ENCODE data around the gene SUSD3. TPM values are rescaled to one million over a fixed set of nuclear protein-coding genes. Genes with fewer than 3 reads are reported as not detected.
A peak's percentile ranks its signal among the peaks of the same experiment; 100 is the strongest.
"Not testable (repeated sequence)": the region's sequence is repeated elsewhere in the genome, so short reads cannot be mapped to it uniquely, and the experiment has no call there.

The SUSD3 gene
- polyA plus RNA-seq (2012; ENCODE audit: low read depth, missing spikeins) = 15.6 TPM

DNA sequence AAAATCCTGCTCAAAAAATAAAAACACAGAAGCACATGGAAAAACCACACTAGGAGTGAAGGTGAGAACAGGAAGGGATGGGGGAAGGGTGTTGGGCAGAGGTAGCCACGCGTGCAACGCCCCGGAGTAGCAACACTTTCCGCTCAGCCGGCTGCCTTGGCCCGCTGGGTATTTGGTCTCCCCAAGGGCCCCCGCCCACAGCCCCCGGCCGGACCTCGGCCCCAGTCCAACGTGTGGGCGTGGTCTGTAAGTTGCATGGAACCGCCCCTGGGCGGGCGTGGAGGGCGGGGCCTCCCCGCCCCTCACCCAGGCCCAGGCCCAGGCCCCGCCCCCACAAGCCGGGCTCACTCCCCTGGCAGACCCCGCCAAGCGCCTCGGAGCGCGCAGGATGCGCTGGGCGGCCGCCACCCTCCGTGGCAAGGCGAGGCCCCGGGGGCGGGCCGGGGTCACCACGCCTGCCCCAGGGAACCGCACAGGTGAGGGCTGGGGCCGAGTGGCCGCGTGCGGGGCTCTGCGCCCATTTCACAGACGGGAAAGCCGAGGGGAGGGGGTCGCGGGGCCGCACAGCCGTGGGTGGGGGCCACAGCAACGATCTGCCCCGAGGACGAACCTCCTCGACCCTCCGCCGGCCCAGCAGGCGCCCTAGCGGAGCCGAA, at the start of gene SUSD3:
Gene SUSD3 (plus strand): TSS at position 347 of the 656 bp plus-strand sequence. CDS start 42 bp downstream, at position 389.
- TF ChIP-seq TAF1 (IDR thresholded peaks at IDR 0.05; ENCODE audit: low read depth, low read length) (no peak), POLR2AphosphoS5 (IDR thresholded peaks at IDR 0.05; ENCODE audit: low read depth, low read length) (no peak), PAX5 (IDR thresholded peaks at IDR 0.05; ENCODE audit: insufficient read depth, low read length, severe bottlenecking) (no peak), POU2F2 (IDR thresholded peaks at IDR 0.05; ENCODE audit: low read depth, low read length) (no peak), SPI1 (IDR thresholded peaks at IDR 0.05; ENCODE audit: low read depth, low read length) (no peak), POLR2A (IDR thresholded peaks at IDR 0.05; ENCODE audit: low read depth, low read length) (no peak)
- peak; percentile 97 for FAIRE-seq
- DNase-seq (ENCODE audit: insufficient read length, low spot score) = peak; percentile 77

DNA sequence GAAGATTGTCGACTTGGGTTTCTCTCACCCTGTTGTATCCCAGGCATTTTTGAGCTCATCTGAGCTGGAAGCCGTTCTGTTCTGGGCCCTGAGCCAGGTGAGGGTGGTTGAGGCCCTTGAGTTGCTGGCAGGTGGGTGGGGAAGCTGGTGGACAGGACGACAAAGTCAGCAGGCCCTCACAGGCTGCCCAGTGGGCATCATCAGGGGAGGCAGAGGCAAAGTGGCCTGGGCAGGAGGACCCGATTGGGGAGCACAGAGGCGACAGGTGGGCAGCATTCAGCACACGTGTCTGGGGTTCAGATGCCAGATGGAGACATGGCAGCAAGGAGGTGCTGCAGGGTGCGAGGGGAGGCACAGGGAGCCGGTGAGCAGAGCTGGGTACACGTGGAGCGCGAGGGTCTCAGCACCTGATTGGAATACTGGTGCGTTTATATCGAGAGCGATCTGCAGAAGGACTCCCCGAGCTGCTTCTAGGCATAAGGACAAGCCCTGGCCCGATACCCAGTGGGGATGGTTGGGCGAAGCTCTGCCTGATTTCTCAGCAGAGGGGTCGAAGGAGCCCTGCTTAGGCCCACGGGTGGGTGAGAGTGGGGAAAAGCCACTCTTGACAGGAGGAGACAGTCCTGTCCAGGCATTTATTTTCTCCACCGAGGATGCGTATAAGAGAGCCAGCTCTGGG, 49.0 kb upstream of the SUSD3 start:
- FAIRE-seq = no peak
- no peak for DNase-seq (ENCODE audit: insufficient read length, low spot score)

DNA sequence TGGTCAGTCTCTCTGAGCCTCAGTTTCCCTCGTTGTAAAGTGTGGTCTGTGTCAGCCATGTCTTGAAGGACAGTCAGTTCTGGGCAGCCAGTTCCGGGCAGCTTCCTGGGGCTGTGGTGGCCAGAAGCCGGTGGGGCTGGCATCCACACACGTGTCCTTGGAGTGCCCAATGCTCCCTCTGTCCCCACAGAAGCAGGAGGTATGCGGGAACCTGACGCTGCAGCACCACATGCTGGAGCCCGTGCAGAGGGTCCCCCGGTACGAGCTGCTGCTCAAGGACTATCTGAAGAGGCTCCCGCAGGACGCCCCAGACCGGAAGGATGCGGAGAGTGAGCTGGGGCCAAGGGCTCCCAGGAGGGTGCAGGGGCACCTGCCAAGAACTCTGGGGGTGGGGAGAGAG, 48.4 kb upstream of the SUSD3 start:
- FAIRE-seq (no peak), DNase-seq (ENCODE audit: insufficient read length, low spot score) (no peak)
- TF ChIP-seq POLR2A (IDR thresholded peaks at IDR 0.05; ENCODE audit: low read depth, low read length) (no peak), PAX5 (IDR thresholded peaks at IDR 0.05; ENCODE audit: insufficient read depth, low read length, severe bottlenecking) (no peak), SPI1 (IDR thresholded peaks at IDR 0.05; ENCODE audit: low read depth, low read length) (no peak), POU2F2 (IDR thresholded peaks at IDR 0.05; ENCODE audit: low read depth, low read length) (no peak), TAF1 (IDR thresholded peaks at IDR 0.05; ENCODE audit: low read depth, low read length) (no peak), POLR2AphosphoS5 (IDR thresholded peaks at IDR 0.05; ENCODE audit: low read depth, low read length) (no peak)

More for the DNA sequence above, 49.0 kb upstream of the SUSD3 start:
- TF ChIP-seq PAX5 (IDR thresholded peaks at IDR 0.05; ENCODE audit: insufficient read depth, low read length, severe bottlenecking) (no peak), SPI1 (IDR thresholded peaks at IDR 0.05; ENCODE audit: low read depth, low read length) (no peak), TAF1 (IDR thresholded peaks at IDR 0.05; ENCODE audit: low read depth, low read length) (no peak)

DNA sequence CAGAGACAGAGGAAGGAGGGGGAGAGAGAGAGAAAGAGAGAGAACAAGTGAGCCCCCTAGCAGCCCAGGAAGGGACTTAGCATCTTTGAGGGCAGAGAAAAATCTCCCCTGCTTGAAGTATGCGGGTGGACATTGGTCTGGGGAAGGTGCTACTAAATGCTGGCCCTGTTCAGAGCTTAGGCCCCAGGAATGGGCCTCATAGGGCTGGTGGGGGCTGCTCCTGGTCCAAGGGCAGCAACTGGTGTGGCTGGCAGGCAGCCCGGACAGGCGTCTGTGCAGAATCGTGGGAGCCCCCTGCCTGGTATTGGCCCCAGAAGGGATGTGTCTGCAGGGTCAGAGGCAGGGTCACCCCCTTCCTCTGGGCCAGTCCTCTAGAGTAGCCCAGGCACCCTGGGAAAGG, 47.8 kb upstream of the SUSD3 start:
- FAIRE-seq = no peak
- TF ChIP-seq SPI1 (IDR thresholded peaks at IDR 0.05; ENCODE audit: low read depth, low read length) (no peak), PAX5 (IDR thresholded peaks at IDR 0.05; ENCODE audit: insufficient read depth, low read length, severe bottlenecking) (no peak), TAF1 (IDR thresholded peaks at IDR 0.05; ENCODE audit: low read depth, low read length) (no peak), POLR2A (IDR thresholded peaks at IDR 0.05; ENCODE audit: low read depth, low read length) (no peak), POU2F2 (IDR thresholded peaks at IDR 0.05; ENCODE audit: low read depth, low read length) (no peak), POLR2AphosphoS5 (IDR thresholded peaks at IDR 0.05; ENCODE audit: low read depth, low read length) (no peak)
- no peak for DNase-seq (ENCODE audit: insufficient read length, low spot score)

DNA sequence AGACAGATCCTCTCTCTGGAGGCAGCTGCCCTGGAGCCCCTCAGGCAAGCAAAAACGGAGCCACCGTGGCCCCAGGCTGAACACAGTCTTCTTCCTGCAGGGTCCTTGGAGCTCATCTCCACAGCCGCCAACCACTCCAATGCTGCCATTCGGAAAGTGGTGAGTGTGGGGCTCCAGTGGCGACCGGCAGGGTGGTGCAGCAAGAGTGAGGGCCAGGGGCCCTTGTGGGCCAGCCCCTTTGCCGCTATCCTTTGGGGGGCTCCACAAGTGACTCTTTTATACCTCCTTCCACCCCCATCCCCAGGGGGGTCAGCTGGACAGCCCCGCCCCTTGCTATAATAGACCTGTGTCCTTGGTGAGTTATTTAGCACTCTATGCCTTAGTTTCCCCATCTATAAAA, 47.4 kb upstream of the SUSD3 start:
- DNase-seq (ENCODE audit: insufficient read length, low spot score) = no peak
- no peak for FAIRE-seq
- no peak for TF ChIP-seq POU2F2 (IDR thresholded peaks at IDR 0.05; ENCODE audit: low read depth, low read length)
- no peak for TF ChIP-seq TAF1 (IDR thresholded peaks at IDR 0.05; ENCODE audit: low read depth, low read length)
- TF ChIP-seq POLR2AphosphoS5 (IDR thresholded peaks at IDR 0.05; ENCODE audit: low read depth, low read length) = no peak
- TF ChIP-seq POLR2A (IDR thresholded peaks at IDR 0.05; ENCODE audit: low read depth, low read length) = no peak
- no peak for TF ChIP-seq SPI1 (IDR thresholded peaks at IDR 0.05; ENCODE audit: low read depth, low read length)
- TF ChIP-seq PAX5 (IDR thresholded peaks at IDR 0.05; ENCODE audit: insufficient read depth, low read length, severe bottlenecking) = no peak

DNA sequence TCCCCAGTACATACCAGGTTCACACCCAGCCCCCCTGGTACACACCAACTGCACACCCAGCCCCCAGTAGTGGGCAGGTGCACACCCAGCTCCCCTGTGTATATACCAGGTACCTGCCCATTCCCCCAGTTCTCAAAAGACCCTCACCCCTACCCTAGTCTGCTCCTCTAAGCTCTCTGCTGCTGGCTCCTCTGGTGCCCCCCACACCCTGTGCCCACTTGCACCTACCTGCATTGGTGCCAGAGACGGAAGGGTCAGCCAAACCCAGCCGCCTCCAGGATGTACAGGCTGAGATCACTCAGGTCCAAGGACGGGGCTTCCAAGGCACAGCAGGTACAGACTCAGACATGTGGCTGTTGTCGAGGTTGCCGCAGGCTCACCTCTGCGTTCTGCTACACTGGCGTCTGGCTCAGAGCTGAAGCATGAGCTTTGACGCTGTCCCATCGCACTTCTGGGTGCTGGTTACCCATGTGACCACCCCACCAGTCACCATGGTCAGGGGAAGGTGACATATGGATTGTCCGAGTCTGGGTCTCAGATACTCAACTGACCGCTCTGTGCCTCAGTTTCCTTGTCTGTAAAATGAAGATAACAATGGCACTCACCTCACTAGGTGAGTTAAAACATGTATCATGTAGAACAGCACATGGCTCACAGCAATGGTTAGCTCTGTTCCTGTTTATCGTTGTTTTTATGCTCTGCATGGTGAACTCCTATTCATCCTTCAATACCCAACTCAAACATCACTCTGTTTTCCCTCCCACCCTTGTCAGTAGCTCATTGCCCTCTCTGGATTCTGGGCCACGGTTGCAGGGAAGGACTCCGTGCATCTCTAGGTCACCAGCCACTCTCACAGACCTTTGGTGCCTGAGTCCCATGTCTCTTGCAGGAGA, 45.3 kb upstream of the SUSD3 start:
- TF ChIP-seq PAX5 (IDR thresholded peaks at IDR 0.05; ENCODE audit: insufficient read depth, low read length, severe bottlenecking) (no peak), SPI1 (IDR thresholded peaks at IDR 0.05; ENCODE audit: low read depth, low read length) (no peak), POU2F2 (IDR thresholded peaks at IDR 0.05; ENCODE audit: low read depth, low read length) (no peak), TAF1 (IDR thresholded peaks at IDR 0.05; ENCODE audit: low read depth, low read length) (no peak), POLR2AphosphoS5 (IDR thresholded peaks at IDR 0.05; ENCODE audit: low read depth, low read length) (no peak), POLR2A (IDR thresholded peaks at IDR 0.05; ENCODE audit: low read depth, low read length) (no peak)
- no peak for DNase-seq (ENCODE audit: insufficient read length, low spot score)
- FAIRE-seq = no peak

DNA sequence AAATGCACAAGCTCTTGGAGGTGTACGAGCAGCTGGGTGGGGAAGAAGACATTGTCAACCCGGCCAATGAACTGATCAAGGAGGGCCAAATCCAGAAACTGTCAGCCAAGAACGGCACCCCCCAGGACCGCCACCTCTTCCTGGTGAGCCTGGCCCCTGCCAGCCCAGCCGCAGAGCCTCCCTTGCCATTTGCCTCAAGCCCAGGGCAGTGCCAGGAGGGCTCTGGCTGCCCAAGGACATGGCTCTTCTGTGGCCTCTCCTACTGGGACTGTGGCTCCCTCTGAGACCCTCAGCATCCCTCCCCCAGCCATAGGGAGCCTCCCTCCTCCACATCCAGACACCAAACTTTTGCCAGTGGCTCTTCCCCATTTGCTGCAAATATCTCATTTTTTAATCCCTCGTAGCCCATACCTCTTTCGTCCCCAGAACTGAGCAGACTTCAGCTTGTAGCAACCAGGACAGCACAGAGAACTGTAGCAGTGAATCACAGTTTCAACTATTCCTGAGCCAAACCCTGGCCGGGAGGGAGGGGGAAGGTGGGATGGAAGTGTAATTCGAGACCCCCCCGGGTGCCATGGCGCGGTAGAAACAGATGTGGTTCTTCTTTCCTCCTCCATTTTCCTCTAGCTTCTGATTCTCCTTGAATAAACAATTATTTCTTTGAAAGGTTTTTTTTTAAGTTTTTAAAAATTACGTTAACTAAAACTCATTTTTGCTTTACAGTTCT, 44.5 kb upstream of the SUSD3 start:
- no peak for FAIRE-seq
- no peak for TF ChIP-seq POLR2A (IDR thresholded peaks at IDR 0.05; ENCODE audit: low read depth, low read length)
- TF ChIP-seq TAF1 (IDR thresholded peaks at IDR 0.05; ENCODE audit: low read depth, low read length) = no peak
- TF ChIP-seq SPI1 (IDR thresholded peaks at IDR 0.05; ENCODE audit: low read depth, low read length) = no peak
- TF ChIP-seq PAX5 (IDR thresholded peaks at IDR 0.05; ENCODE audit: insufficient read depth, low read length, severe bottlenecking) = no peak
- no peak for TF ChIP-seq POU2F2 (IDR thresholded peaks at IDR 0.05; ENCODE audit: low read depth, low read length)
- TF ChIP-seq POLR2AphosphoS5 (IDR thresholded peaks at IDR 0.05; ENCODE audit: low read depth, low read length) = no peak
- no peak for DNase-seq (ENCODE audit: insufficient read length, low spot score)

DNA sequence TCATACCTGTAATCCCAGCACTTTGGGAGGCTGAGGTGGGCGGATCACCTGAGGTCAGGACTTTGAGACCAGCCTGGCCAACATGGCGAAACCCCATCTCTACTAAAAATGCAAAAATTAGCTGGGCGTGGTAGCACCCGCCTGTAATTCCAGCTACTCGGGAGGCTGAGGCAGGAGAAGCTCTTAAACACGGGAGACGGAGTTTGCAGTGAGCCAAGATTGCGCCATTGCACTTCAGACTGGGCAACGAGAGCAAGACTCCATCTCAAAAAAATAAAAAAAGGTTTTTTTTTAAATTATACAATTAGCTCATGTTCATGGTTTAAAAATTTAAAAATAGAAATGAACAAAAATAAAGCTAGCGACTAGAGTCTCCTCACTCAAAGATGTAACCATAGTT, 43.3 kb upstream of the SUSD3 start:
- not testable (repeated sequence) for DNase-seq (ENCODE audit: insufficient read length, low spot score); FAIRE-seq

DNA sequence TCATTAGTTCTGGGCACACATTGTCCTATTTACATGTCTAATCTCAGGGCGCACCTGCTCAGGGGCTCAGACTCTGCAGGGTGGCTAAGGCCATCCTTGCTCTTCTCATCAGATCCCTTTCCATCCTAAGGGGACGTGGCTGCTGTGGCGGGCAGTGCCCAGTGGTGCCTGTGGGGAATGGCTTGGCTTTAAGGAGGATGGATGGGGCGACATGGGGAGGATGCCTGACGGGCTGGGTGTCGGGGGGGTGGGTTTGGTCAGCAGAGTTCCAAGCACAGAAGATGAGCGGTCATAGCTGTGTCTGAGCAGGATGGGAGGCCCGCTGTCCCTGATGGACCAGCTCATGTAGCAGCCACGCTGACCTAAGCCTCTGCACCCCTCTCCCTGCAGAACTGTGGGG, 40.9 kb upstream of the SUSD3 start:
- TF ChIP-seq POLR2AphosphoS5 (IDR thresholded peaks at IDR 0.05; ENCODE audit: low read depth, low read length) = no peak
- TF ChIP-seq TAF1 (IDR thresholded peaks at IDR 0.05; ENCODE audit: low read depth, low read length) = no peak
- no peak for TF ChIP-seq SPI1 (IDR thresholded peaks at IDR 0.05; ENCODE audit: low read depth, low read length)
- TF ChIP-seq POLR2A (IDR thresholded peaks at IDR 0.05; ENCODE audit: low read depth, low read length) = no peak
- no peak for TF ChIP-seq PAX5 (IDR thresholded peaks at IDR 0.05; ENCODE audit: insufficient read depth, low read length, severe bottlenecking)
- no peak for DNase-seq (ENCODE audit: insufficient read length, low spot score)
- FAIRE-seq = no peak

All from GM12891 (cell line).